HG02588 (cell line): ENCODE data around the gene RPRML.
A peak's percentile ranks its signal among the peaks of the same experiment; 100 is the strongest.

ENCODE experiments used
- ATAC-seq: cut with Tn5 transposase; IDR thresholded peaks from one replicate; pipeline ENCODE4 v1.9.1; 2021; ENCODE audit warnings: mild to moderate bottlenecking, moderate library complexity; ENCODE audit not compliant: unreplicated experiment

RPRML gene

DNA sequence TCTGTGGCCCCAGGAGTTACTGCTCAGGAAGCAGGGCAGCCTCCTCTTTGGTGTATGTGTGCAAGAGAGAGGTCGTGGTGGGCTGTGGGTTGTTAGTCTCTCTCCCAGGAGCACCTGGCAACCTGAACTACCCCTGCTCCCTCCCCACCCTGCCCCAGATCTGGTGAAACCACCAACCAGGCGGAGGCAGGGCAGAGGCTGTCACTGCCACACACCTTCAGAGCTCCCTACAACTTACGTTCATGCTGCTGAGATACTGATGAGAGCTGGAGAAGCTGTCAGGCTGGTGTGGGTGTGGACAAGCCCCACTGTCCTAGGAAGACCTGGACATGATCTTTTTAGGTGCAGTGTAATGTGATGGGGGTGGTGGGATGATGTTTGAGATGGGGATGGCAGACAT lies 31.8 kb downstream of the RPRML start:
- ATAC-seq = no peak

DNA sequence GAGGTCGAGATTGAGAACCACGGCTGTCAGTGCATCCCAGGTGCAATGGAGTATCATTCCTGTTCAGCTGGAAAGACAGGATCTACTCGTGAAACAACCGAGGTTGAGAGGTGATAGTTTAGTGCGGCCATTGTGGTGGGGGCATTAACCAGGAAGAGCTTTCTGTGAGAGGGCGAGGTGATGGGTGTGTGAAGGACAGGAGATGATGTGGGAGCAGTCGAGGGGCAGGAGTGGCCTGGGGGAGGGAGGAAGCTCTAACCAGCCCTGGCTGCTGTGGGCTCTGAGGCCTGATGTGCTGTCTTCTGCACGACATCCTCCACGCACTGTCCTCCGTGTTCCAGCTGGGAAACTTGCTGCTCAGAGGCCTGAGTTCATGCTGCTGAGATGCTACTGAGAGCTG lies 34.1 kb downstream of the RPRML start:
- no peak for ATAC-seq

GRCh38 chr17:46943501-46944393 lies 35.3 kb downstream of the RPRML start:
- ATAC-seq = no peak

DNA sequence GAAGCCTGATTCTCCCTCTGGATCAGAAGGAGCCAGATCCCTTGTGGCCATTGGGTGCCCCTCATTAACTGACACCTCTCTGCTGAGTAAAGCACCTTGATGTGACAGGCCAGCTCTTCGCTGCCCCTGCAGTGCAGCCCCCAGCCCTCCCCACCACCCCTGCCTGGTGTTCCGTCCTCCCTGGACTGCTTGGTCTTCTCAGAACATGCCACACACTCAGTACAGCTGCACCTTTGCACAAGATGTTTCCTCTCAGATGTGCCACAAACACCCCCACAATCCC lies 35.9 kb downstream of the RPRML start:
- no peak for ATAC-seq

GRCh38 chr17:46942441-46943217 lies 36.4 kb downstream of the RPRML start:
- ATAC-seq = no peak

GRCh38 chr17:46940692-46941404 lies 38.2 kb downstream of the RPRML start:
- ATAC-seq = peak; percentile 58

DNA sequence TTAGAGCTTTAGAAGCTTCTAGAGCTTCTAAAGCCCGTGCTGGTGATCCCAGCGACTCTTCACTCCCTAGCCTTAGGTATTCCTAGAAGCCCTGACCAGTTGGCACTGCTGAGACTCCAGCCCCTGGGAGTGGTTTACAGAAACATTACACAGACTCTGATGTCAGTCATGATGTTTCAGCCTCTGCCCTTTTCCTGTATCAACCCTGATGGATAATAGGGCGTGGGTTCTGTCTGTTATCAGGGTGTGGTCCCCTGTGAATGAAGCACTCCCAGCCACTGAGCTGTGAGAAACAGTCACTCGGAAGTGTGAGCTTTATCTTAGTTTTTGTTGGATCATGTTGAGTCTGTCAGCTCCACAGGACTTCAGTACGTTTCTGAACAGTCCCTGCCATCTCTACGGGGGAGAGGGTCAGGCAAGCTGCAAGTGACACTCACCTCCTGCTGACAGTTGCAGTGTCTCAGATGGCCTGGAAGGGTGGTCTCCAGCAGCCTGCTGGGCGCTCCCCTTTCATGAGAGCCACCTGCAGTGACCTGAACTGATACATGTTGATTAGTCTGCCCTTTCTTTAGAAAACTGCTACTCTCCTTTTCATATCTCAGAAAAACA lies 43.3 kb downstream of the RPRML start:
- ATAC-seq = no peak

DNA sequence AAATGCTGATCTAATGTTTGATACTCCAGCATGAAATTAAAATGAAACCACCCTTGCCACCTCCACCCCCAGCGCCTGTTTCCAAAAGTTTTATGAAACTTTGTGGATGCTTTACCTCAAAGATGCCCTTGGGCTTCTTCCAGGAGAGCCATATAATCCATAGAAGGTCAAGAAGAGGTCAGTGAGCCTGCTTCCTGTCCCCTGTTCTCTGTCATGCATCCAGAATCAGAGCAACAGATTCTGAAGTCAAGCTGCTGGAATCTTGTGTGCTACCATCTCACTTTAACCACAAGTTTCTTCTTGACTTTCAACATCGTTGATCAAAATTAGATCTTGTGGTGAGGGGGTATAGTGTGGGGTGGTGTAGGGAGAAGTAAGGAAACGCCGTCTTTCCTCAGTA lies 47.5 kb downstream of the RPRML start:
- ATAC-seq = no peak

- no peak for ATAC-seq
Observed at GRCh38 chr17:46930051-46930450, 49.0 kb downstream of the RPRML start.

GRCh38 chr17:46929413-46929812 lies 49.6 kb downstream of the RPRML start:
- ATAC-seq = no peak

- ATAC-seq = no peak
Observed at GRCh38 chr17:46928467-46929261, 50.4 kb downstream of the RPRML start.
